ENCODE results near the gene IPO5.

IPO5 gene

DNA sequence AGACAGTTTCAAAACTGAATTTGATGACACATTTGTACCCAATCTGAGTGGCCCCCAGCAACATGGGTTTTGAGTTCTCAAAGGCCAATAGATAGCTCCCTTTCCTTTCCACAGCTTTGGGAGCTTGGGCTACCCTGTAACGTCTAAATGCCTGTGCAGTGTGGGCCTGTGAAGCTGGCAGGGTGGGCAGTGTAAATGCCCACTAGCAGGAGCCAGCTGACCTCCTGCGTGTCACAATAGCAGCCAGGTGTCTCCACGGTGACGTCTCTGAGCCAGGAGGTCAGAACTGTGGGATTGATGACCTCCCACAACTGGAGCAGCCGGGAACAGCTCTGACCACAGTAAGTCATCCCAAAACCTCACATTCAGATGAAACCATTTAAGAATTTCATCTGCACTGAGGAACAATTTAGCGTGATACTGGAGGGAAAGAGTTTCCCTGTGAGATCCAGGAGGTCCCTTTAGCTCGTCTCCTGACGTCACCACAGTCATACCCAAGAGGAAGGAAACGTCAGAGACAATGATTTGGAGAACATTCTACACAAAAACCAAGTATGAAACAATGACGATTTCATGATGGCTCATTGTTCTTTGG, at the start of gene IPO5:
TSS of gene IPO5 (plus strand) at position 300 of the 595 bp plus-strand sequence. CDS start 23,022 bp downstream, outside the sequence.
- peak; percentile 87 for DNase-seq (ENCODE audit: low read depth, low spot score)
- TF ChIP-seq, protein P1, sequence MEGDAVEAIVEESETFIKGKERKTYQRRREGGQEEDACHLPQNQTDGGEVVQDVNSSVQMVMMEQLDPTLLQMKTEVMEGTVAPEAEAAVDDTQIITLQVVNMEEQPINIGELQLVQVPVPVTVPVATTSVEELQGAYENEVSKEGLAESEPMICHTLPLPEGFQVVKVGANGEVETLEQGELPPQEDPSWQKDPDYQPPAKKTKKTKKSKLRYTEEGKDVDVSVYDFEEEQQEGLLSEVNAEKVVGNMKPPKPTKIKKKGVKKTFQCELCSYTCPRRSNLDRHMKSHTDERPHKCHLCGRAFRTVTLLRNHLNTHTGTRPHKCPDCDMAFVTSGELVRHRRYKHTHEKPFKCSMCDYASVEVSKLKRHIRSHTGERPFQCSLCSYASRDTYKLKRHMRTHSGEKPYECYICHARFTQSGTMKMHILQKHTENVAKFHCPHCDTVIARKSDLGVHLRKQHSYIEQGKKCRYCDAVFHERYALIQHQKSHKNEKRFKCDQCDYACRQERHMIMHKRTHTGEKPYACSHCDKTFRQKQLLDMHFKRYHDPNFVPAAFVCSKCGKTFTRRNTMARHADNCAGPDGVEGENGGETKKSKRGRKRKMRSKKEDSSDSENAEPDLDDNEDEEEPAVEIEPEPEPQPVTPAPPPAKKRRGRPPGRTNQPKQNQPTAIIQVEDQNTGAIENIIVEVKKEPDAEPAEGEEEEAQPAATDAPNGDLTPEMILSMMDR (IDR thresholded peaks at IDR 0.05; ENCODE audit: low read depth, low read length), result no peak
- in situ Hi-C loops (cut with HindIII; ENCODE audit: low sequenced_read_pairs), result no loop called here
- H3K4me3 ChIP-seq (ENCODE audit: low read depth, low read length), result no peak within 1 kb of the TSS

- TF ChIP-seq, protein P1 (IDR thresholded peaks at IDR 0.05; ENCODE audit: low read depth, low read length), result no peak
- in situ Hi-C loops (cut with HindIII; ENCODE audit: low sequenced_read_pairs), result no loop called here
- no peak for DNase-seq (ENCODE audit: low read depth, low spot score)
- H3K4me3 ChIP-seq (ENCODE audit: low read depth, low read length), result no peak overlapping the region
These were observed 49.4 kb upstream of the IPO5 start for GRCh38 chr13:97904059-97904458.

DNA sequence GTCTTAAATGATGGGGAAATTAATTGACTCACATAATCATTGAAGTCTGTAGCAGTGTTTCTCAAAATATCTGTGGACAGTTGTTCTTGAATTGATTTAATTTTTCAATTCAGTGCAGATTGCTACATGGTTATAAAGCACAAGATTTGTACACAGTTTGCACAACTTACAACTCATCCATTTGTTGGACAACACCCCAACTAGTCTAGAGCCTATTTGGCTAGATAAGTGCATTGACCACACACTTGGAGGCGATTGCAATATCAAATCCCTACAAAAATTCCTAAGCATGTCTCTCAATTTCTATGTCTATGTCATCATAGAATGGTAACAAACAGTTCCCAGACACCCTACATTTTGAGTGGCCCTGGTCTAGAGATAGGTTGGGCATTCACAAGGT, 48.0 kb upstream of the IPO5 start:
- H3K4me3 ChIP-seq (ENCODE audit: low read depth, low read length), result no peak overlapping the region
- DNase-seq (ENCODE audit: low read depth, low spot score), result no peak
- TF ChIP-seq, protein P1 (IDR thresholded peaks at IDR 0.05; ENCODE audit: low read depth, low read length), result no peak
- in situ Hi-C loops (cut with HindIII; ENCODE audit: low sequenced_read_pairs), result no loop called here

- TF ChIP-seq, protein P1 (IDR thresholded peaks at IDR 0.05; ENCODE audit: low read depth, low read length), result peak; percentile 44
- no peak overlapping the region for H3K4me3 ChIP-seq (ENCODE audit: low read depth, low read length)
- in situ Hi-C loops (cut with HindIII; ENCODE audit: low sequenced_read_pairs), result no loop called here
- DNase-seq (ENCODE audit: low read depth, low spot score), result peak; percentile 27
These were observed 42.0 kb upstream of the IPO5 start for GRCh38 chr13:97911311-97912138.

DNA sequence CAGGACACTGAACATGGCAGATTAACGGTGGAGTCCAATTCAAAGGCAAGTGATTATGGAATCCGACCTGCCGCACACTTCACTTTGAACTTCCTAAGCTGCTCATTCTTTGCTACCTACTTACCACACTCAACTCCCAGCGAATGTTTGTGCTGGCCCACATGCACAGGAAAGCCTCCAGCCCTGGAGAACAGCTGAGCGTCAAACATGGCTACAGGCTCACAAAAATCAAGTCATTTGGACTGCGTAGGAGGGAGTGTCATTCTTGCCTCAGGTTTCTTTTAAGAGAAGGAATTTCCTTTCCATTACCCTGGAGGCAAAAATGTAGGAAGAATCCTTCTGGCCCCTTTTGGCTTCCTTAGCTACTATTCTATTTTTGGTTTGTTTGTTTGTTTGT, 41.3 kb upstream of the IPO5 start:
- no peak overlapping the region for H3K4me3 ChIP-seq (ENCODE audit: low read depth, low read length)
- in situ Hi-C loops (cut with HindIII; ENCODE audit: low sequenced_read_pairs), result no loop called here
- DNase-seq (ENCODE audit: low read depth, low spot score), result no peak
- TF ChIP-seq, protein P1 (IDR thresholded peaks at IDR 0.05; ENCODE audit: low read depth, low read length), result no peak

DNA sequence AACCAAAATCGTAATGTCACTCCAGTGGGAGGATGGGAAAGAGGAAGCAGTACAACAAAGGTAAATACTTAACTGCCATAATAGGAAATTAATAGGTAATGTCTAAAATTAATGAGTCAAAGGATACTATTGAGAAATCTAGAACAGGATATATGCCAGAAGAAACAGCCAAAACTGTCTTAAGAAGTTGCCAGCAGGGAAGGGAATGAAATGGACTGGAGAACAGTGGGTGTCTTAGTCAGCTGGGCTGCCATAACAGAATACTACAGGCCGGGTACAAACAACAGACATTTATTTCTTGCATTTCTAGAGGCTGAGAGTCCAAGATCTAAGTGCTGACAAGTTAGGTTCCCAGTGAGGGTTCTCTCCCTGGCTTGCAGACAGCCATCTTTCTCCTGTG, 40.3 kb upstream of the IPO5 start:
- no peak for DNase-seq (ENCODE audit: low read depth, low spot score)
- in situ Hi-C loops (cut with HindIII; ENCODE audit: low sequenced_read_pairs), result no loop called here
- TF ChIP-seq, protein P1 (IDR thresholded peaks at IDR 0.05; ENCODE audit: low read depth, low read length), result no peak
- no peak overlapping the region for H3K4me3 ChIP-seq (ENCODE audit: low read depth, low read length)
